Adrenal gland (tissue), 5 donors: Measurements from ENCODE around the gene MYO18B.

Experiments
- CTCF ChIP-seq, 6 experiments: fragments of 450-650 bp in 4 of 6; fragments of 200-600 bp in 2 of 6; sonication (generic) in 1 of 6; IDR thresholded peaks; 1 replicate in 5 of 6; 2 replicates in 1 of 6; pipeline versions ENCODE4 v1.5.1 to v1.8.0; 2016 to 2021; ENCODE audit warnings: antibody characterized with exemption in 6 of 6, mild to moderate bottlenecking in 2 of 6, moderate library complexity in 1 of 6
- POLR2A ChIP-seq, 2 donors: fragments of 450-650 bp; IDR thresholded peaks; one replicate each; pipeline ENCODE4 v1.6.1; 2017; ENCODE audit warnings: antibody characterized with exemption in 2 of 2, mild to moderate bottlenecking in 2 of 2, moderate library complexity in 1 of 2
- donor health status: DM: no; HTN: no; CAD: no.

GRCh38 chr22:25770333-25770732 lies 28.3 kb downstream of the MYO18B start:
- TF ChIP-seq POLR2A (IDR thresholded peaks at IDR 0.05) (no peak), CTCF (IDR thresholded peaks at IDR 0.05) (no peak)
